Measurements from ENCODE around the gene NSUN4. TPM values are rescaled to one million over a fixed set of nuclear protein-coding genes. Genes with fewer than 3 reads are reported as not detected.

Gene NSUN4
- total and polyA plus RNA-seq, 9 of the 15 experiments (the other 6 are each of a cell fraction or from before 2014, with no cell fraction given), result 33.4 to 60.2 (median 46.3) TPM

- TF ChIP-seq NFE2L1 (tag; IDR thresholded peaks at IDR 0.05; ENCODE audit: borderline replicate concordance, low read depth), result no peak
- no peak for TF ChIP-seq ZNF668 (CRISPR knock-in tag; IDR thresholded peaks at IDR 0.05)
- TF ChIP-seq KDM4B (IDR thresholded peaks at IDR 0.05; ENCODE audit: borderline replicate concordance in 2 of 2, low read depth in 1 of 2), result no peak
- no peak for TF ChIP-seq FOS (IDR thresholded peaks at IDR 0.05; ENCODE audit: extremely low read depth, insufficient read length)
- TF ChIP-seq ATF1 (CRISPR knock-in tag; IDR thresholded peaks at IDR 0.05), result no peak
- no peak for TF ChIP-seq ATF1 (tag; IDR thresholded peaks at IDR 0.05)
- TF ChIP-seq STAT5A (IDR thresholded peaks at IDR 0.05; ENCODE audit: borderline replicate concordance, low read length), result peak; percentile 19; the same call in 1 of the 2 replicates
- no peak for TF ChIP-seq FOXJ2 (tag; IDR thresholded peaks at IDR 0.05)
- TF ChIP-seq ATF3 (IDR thresholded peaks at IDR 0.05), result peak; percentile 64; the same call in 1 of the 2 replicates
- TF ChIP-seq ATF3 (CRISPR knock-in tag; conservative IDR thresholded peaks at IDR 0.05), result no peak
- no peak for TF ChIP-seq RCOR1 (IDR thresholded peaks at IDR 0.05; ENCODE audit: borderline replicate concordance in 1 of 2, low read depth in 2 of 2, low read length in 2 of 2)
- TF ChIP-seq ZNF277 (CRISPR knock-in tag; IDR thresholded peaks at IDR 0.05; ENCODE audit: borderline replicate concordance), result no peak
- peak; percentile 42 for TF ChIP-seq MEIS2 (IDR thresholded peaks at IDR 0.05; ENCODE audit: partially characterized antibody)
- TF ChIP-seq ZNF232 (CRISPR knock-in tag; IDR thresholded peaks at IDR 0.05), result no peak
- TF ChIP-seq E2F8 (IDR thresholded peaks at IDR 0.05; ENCODE audit: low read depth, partially characterized antibody), result peak; percentile 23
- TF ChIP-seq CREB3L1 (IDR thresholded peaks at IDR 0.05; ENCODE audit: borderline replicate concordance, low read depth), result peak; percentile 83; the same call in 1 of the 2 replicates
- no peak for TF ChIP-seq HNRNPL (IDR thresholded peaks at IDR 0.05; ENCODE audit: low read depth, low read length)
- no peak for TF ChIP-seq ZNF124 (CRISPR knock-in tag; IDR thresholded peaks at IDR 0.05)
- no peak for TF ChIP-seq PBX2 (CRISPR knock-in tag; IDR thresholded peaks at IDR 0.05; ENCODE audit: low read depth)
- TF ChIP-seq PBX2 (tag; conservative IDR thresholded peaks at IDR 0.05; ENCODE audit: low read depth), result peak; percentile 44; the same call in 1 of the 2 replicates
These were observed 42.2 kb upstream of the NSUN4 start (continued) for GRCh38 chr1:46298387-46298786.
